ENCODE measurements around the gene HPS5. TPM values are rescaled to one million over a fixed set of nuclear protein-coding genes. Genes with fewer than 3 reads are reported as not detected.

HPS5 gene
- total RNA-seq, 1 donor from 2014 or later, result 15.1 TPM

DNA sequence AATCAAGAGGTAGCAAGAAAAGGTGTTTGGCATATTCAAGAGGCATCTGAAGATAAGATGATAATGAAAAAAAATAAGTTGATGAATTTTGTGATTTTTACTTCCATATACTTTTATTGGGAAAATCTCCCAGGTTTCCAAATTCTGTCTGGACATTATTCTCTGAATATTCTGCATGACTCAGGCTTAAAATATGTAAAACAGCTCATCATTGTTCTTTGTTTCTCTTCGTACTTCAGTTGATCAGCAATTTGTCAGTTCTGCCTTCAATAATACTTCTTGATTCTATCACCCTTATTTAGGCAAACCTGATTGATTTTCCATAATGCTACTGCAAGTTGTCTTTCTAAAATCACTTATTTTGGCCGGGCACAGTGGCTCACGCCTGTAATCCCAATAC lies 30.6 kb upstream of the HPS5 start:
- TF ChIP-seq, protein P1, sequence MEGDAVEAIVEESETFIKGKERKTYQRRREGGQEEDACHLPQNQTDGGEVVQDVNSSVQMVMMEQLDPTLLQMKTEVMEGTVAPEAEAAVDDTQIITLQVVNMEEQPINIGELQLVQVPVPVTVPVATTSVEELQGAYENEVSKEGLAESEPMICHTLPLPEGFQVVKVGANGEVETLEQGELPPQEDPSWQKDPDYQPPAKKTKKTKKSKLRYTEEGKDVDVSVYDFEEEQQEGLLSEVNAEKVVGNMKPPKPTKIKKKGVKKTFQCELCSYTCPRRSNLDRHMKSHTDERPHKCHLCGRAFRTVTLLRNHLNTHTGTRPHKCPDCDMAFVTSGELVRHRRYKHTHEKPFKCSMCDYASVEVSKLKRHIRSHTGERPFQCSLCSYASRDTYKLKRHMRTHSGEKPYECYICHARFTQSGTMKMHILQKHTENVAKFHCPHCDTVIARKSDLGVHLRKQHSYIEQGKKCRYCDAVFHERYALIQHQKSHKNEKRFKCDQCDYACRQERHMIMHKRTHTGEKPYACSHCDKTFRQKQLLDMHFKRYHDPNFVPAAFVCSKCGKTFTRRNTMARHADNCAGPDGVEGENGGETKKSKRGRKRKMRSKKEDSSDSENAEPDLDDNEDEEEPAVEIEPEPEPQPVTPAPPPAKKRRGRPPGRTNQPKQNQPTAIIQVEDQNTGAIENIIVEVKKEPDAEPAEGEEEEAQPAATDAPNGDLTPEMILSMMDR (IDR thresholded peaks at IDR 0.05; ENCODE audit: insufficient read depth, low read length, poor library complexity, severe bottlenecking), result no peak
- no peak overlapping the region for H3K4me3 ChIP-seq (ENCODE audit: low read depth, low read length)
- H3K27me3 ChIP-seq (ENCODE audit: control insufficient read depth, insufficient read depth, low read length), result no peaks in the 10 kb centered on the region
- no peak for DNase-seq (ENCODE audit: low read depth)
- no peaks in the 10 kb centered on the region for H3K36me3 ChIP-seq (ENCODE audit: control insufficient read depth, insufficient read depth, low read length)

DNA sequence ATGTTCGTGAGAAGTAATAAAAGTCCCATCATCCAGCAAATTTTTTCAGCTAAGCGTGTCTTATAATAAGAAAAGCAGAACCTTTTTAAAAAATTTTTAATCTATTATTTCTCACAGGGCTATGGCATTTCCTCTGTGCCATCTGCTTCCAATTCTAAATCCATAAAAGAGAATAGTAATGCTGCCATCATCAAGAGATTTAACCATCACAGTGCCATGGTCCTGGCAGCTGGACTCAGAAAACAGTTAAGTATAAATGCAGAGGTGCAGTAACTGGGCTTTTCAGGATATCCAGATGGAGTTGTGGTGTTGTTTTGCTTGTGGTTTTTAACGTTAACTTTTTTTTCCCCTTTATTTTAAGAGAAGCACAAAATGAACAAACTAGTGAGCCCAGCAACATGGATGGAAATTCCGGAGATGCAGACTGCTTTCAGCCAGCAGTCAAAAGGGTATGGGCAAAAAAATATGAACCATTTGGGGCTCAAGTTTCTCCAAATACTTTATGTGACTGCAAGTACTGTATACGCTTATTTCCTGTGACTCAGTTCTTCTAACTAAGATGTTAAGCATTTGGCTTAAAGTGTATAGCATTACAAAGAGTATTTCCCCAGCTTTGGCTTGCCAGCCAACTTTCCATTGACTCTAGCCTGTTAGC lies 25.7 kb upstream of the HPS5 start:
- TF ChIP-seq, protein P1 (IDR thresholded peaks at IDR 0.05; ENCODE audit: insufficient read depth, low read length, poor library complexity, severe bottlenecking), result no peak
- Histone ChIP-seq H3K4me3 (ENCODE audit: low read depth, low read length) (no peak overlapping the region), H3K36me3 (ENCODE audit: control insufficient read depth, insufficient read depth, low read length) (no peaks in the 10 kb centered on the region), H3K27me3 (ENCODE audit: control insufficient read depth, insufficient read depth, low read length) (no peaks in the 10 kb centered on the region)
- no peak for DNase-seq (ENCODE audit: low read depth)

DNA sequence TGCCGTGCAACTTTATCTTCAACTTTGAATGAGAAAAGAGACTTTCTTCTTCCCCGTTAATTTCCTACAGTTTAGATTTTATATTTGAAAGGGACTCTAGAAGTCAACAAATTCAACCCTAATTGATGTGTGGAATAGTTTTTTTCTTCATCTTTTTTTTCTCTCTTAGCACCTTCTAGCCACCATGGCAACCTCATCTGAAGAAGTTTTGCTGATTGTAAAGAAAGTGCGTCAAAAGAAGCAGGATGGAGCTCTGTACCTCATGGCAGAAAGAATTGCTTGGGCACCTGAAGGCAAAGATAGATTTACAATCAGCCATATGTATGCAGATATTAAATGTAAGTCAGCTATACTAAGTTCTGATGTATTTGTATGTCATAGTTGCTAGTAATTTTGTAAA lies 11.0 kb upstream of the HPS5 start:
- Histone ChIP-seq H3K27me3 (ENCODE audit: control insufficient read depth, insufficient read depth, low read length) (no peaks in the 10 kb centered on the region), H3K4me3 (ENCODE audit: low read depth, low read length) (no peak overlapping the region), H3K36me3 (ENCODE audit: control insufficient read depth, insufficient read depth, low read length) (no peaks in the 10 kb centered on the region)
- DNase-seq (ENCODE audit: low read depth), result no peak
- TF ChIP-seq, protein P1 (IDR thresholded peaks at IDR 0.05; ENCODE audit: insufficient read depth, low read length, poor library complexity, severe bottlenecking), result no peak

DNA sequence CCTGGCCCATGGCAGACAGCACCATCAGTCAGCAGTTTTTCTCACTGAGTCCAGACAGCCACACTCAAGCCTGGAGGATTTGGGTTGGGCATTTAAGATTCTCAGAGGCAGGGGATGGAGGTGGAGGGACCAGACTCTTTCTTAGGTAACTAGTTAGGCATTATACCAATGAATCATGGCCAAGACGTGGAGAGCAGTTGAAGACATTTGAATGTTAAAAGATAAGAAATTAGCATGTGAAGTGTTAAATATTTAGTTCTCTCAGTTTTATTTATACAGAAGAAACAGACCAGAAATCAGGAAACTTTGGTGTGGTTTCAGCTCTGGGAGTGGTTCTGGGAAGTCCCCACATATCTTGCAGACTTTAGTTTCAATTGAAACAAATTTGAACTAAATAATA lies 10.4 kb upstream of the HPS5 start:
- TF ChIP-seq, protein P1 (IDR thresholded peaks at IDR 0.05; ENCODE audit: insufficient read depth, low read length, poor library complexity, severe bottlenecking), result no peak
- Histone ChIP-seq H3K4me3 (ENCODE audit: low read depth, low read length) (no peak overlapping the region), H3K36me3 (ENCODE audit: control insufficient read depth, insufficient read depth, low read length) (peaks cover 2% of the 10 kb centered on the region), H3K27me3 (ENCODE audit: control insufficient read depth, insufficient read depth, low read length) (no peaks in the 10 kb centered on the region)
- DNase-seq (ENCODE audit: low read depth), result no peak

DNA sequence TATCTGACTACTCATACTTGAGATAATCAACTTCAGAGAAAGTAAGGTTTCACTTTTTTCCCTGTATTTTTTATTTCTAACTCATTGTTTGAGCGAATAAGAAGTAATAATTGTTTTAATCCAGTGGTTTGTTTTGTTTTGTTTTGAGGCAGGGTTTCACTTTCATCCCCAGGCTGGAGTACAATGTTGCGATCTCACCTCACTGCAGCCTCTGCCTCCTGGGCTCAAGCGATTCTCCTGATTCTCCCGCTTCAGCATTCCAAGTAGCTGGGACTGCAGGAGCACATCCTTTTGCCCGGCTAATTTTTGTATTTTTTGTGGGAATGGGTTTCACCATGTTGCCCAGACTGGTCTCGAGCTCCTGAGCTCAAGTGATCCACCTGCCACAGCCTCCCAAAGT lies 9.0 kb upstream of the HPS5 start:
- H3K36me3 ChIP-seq (ENCODE audit: control insufficient read depth, insufficient read depth, low read length), result peaks cover 2% of the 10 kb centered on the region
- TF ChIP-seq, protein P1 (IDR thresholded peaks at IDR 0.05; ENCODE audit: insufficient read depth, low read length, poor library complexity, severe bottlenecking), result no peak

More for the DNA sequence above, 9.0 kb upstream of the HPS5 start:
- DNase-seq (ENCODE audit: low read depth), result no peak
- H3K4me3 ChIP-seq (ENCODE audit: low read depth, low read length), result no peak overlapping the region
- H3K27me3 ChIP-seq (ENCODE audit: control insufficient read depth, insufficient read depth, low read length), result no peaks in the 10 kb centered on the region
